Psoas muscle (tissue), 8 donors: Measurements from ENCODE around the gene SGK2. TPM values are rescaled to one million over a fixed set of nuclear protein-coding genes. Genes with fewer than 3 reads are reported as not detected.

Experiments used
- ATAC-seq, 4 donors: fragments of 200-7000 bp; cut with Tn5 transposase; one replicate each; pipeline ENCODE4 v1.9.1; 2020; ENCODE audit warnings: moderate library complexity in 3 of 4, mild to moderate bottlenecking in 2 of 4
- DNase-seq, 2 donors: peaks; one replicate each; pipeline ENCODE4 v3.0.0-alpha.2; 2020
- H3K27ac ChIP-seq: fragments of 200-600 bp; one replicate; pipeline ENCODE4 v1.8.0; 2022
- H3K27me3 ChIP-seq, 3 donors: fragments of 200-600 bp in 1 of 3; one replicate each; pipeline versions ENCODE4 v1.6.1 to v1.8.0; 2013 to 2022; ENCODE audit warnings: low read length in 2 of 3, mild to moderate bottlenecking in 2 of 3, moderate library complexity in 1 of 3; ENCODE audit not compliant: insufficient read depth in 3 of 3
- H3K36me3 ChIP-seq, 2 donors: fragments of 200-600 bp in 1 of 2; one replicate each; pipeline versions ENCODE4 v1.6.1 to v1.8.0; 2013 to 2022; ENCODE audit warnings: low read depth in 1 of 2, mild to moderate bottlenecking in 1 of 2, moderate library complexity in 1 of 2; ENCODE audit not compliant: insufficient read depth in 1 of 2
- H3K4me1 ChIP-seq: fragments of 200-600 bp; one replicate; pipeline ENCODE4 v1.8.0; 2022
- H3K4me3 ChIP-seq: fragments of 200-600 bp; one replicate; pipeline ENCODE4 v1.8.0; 2022; ENCODE audit warnings: mild to moderate bottlenecking
- H3K9me3 ChIP-seq: fragments of 200-600 bp; one replicate; pipeline ENCODE4 v1.8.0; 2022
- WGBS, 3 donors: extraction: QIAGEN DNeasy Blood & Tissue Kit; methylation state at CpG; one replicate each; pipeline versions ENCODE4 v1.1.6 to v1.1.7; 2013; 5-methylcytosine and 5-hydroxymethylcytosine counted together
- intact Hi-C, 2 donors: fragments of 100-400 bp; cut with DNase I; formaldehyde crosslinking; loops; one replicate each; pipeline versions ENCODE4 v1.11.0 to v1.14.2; 2022
- polyA plus RNA-seq, 3 donors: library from polyadenylated mRNA; stranded (reverse); fragments of 200-250 nt; gene quantifications; one replicate each; pipeline ENCODE4 v1.2.3, GENCODE V29; 2013
- total RNA-seq, 4 donors: library from RNA; stranded (reverse); fragmentation: NEBNext Ultra II Directional in 2 of 4; extraction: Animal tissue kit (Norgen Biotek cat#: 25700) in 2 of 4; gene quantifications; one replicate each; pipeline versions ENCODE4 v1.2.1 to v1.2.4, GENCODE V29; 2021 to 2023
- TF ChIP-seq, protein P1 (sequence below): fragments of 200-600 bp; IDR thresholded peaks from one replicate; pipeline ENCODE4 v1.8.0; 2022; ENCODE audit warnings: antibody characterized with exemption
- donor health status: healthy with polysubstance abuse.
- donor health status: DM: no; HTN: no; CAD: no; lungs with moderate emphysema.
- donor health status: Bipolar disorder and iron deficiency.
- donor health status: healthy.
- donor health status: DM: yes; HTN: yes; CAD: no.
- donor health status: DM: no; HTN: no; CAD: no.
- donor health status: DM: no; HTN: no; CAD: no.
- donor health status: DM: yes; HTN: yes; CAD: no.

SGK2 gene
- total and polyA plus RNA-seq, 7 donors = 0.04 to 0.53 (median 0.14) TPM; not detected in 3

DNA sequence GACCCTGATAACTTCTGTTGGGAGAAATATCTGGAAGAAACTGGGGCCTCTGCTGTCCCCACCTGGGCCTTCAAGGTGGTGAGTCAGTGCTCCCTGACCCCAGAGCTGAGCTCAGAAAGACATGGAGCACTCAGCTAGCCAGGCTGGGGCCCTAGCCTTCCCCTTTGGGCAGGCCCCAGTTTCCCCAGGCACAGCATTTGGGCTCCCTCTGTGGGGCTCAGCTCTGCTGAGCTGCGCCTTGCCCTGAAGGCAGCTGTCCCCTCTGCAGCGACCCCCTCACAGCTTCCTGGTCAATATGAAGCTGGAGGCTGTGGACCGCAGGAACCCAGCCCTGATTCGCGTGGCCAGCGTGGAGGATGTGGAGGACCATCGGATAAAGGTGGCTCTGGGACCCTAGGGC lies 24.8 kb upstream of the SGK2 start:
- WGBS, 3 donors = 95 to 96% (median 95%) methylated on average over 7 of the region's 7 CpGs
- Histone ChIP-seq H3K4me1 (no peaks in the 10 kb centered on the region), H3K36me3 (peaks cover 0 to 29% of the 10 kb centered on the region in 2 donors), H3K27ac (no peak overlapping the region), H3K4me3 (no peak overlapping the region), H3K27me3 (no peaks in the 10 kb centered on the region), H3K9me3 (no peaks in the 10 kb centered on the region)
- intact Hi-C loops = no loop called here
- DNase-seq = no peak
- TF ChIP-seq, protein P1, sequence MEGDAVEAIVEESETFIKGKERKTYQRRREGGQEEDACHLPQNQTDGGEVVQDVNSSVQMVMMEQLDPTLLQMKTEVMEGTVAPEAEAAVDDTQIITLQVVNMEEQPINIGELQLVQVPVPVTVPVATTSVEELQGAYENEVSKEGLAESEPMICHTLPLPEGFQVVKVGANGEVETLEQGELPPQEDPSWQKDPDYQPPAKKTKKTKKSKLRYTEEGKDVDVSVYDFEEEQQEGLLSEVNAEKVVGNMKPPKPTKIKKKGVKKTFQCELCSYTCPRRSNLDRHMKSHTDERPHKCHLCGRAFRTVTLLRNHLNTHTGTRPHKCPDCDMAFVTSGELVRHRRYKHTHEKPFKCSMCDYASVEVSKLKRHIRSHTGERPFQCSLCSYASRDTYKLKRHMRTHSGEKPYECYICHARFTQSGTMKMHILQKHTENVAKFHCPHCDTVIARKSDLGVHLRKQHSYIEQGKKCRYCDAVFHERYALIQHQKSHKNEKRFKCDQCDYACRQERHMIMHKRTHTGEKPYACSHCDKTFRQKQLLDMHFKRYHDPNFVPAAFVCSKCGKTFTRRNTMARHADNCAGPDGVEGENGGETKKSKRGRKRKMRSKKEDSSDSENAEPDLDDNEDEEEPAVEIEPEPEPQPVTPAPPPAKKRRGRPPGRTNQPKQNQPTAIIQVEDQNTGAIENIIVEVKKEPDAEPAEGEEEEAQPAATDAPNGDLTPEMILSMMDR = no peak
- ATAC-seq = no peak

DNA sequence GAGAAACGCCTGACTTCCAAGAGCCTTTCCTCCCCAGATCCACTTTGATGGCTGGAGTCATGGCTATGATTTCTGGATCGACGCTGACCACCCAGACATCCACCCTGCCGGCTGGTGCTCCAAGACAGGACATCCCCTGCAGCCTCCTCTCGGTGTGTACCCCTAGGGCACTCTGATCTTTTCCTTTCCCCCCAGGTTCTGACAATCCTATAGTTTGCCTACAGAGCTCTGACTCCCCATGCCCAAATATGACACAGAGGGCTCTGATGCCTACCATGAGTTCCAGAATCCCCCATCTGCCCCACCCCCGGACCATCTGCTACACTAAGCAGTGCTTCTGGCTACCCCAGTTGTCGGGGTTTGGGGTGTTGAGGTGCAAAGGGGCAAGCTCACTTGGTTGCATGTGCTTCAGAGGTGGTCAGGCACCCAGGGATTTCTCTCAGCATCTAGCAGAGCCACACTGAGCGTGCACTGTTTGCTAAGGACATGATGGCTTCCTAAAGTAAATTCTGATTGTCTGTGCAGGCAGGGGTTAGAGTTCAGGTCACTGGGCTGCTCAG lies 24.0 kb upstream of the SGK2 start:
- no peaks in the 10 kb centered on the region for H3K27me3 ChIP-seq
- TF ChIP-seq, protein P1 = no peak
- H3K4me3 ChIP-seq = no peak overlapping the region
- intact Hi-C loops = loop anchor here in 1 of 2 donors (5.0 kb wide), 1 partner anchor 547 kb away; no protein-coding TSS in a partner anchor
- no peaks in the 10 kb centered on the region for H3K9me3 ChIP-seq
- no peak for DNase-seq
- H3K4me1 ChIP-seq = no peaks in the 10 kb centered on the region
- ATAC-seq = no peak
- WGBS, 3 donors = 88 to 93% (median 92%) methylated on average over 8 of the region's 8 CpGs
- H3K36me3 ChIP-seq = peaks cover 0 to 36% of the 10 kb centered on the region in 2 donors
- H3K27ac ChIP-seq = no peak overlapping the region

DNA sequence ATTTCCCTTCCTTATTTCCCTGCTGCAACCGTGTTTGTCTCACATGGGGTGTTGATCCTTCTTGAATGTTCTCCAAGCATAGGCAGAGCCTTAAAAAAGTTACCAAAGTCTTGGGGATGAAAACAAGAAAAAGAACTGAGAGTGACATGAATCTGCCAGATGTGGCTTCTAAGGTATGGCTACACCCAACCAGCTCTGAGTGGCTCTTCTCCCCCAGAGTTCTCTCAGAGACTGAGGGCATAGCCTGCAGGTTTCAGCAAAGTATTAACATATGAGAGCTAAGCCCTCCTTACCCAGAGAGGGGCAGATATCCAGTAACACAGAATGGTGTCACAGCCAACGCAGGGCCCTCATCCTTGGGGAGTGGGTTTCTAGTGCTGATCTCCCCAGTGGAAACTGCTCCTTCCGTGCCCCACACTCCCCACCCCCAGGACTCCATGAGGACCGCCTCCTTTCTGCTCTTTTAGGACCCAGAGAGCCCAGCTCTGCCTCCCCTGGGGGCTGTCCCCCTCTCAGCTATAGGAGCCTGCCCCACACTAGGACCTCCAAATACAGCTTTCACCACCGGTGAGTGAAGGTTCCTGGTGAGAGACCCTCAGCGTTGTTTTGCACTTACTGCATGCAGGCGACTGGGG lies 23.3 kb upstream of the SGK2 start:
- no peak for ATAC-seq
- H3K27me3 ChIP-seq = no peaks in the 10 kb centered on the region
- H3K36me3 ChIP-seq = peaks cover 0 to 42% of the 10 kb centered on the region in 2 donors
- no peak overlapping the region for H3K27ac ChIP-seq
- H3K4me3 ChIP-seq = no peak overlapping the region
- WGBS, 3 donors = 81 to 85% (median 84%) methylated on average over 7 of the region's 7 CpGs
- H3K9me3 ChIP-seq = no peaks in the 10 kb centered on the region
- TF ChIP-seq, protein P1 = no peak
- no peak for DNase-seq
- intact Hi-C loops = loop anchor here in 1 of 2 donors (5.0 kb wide), 1 partner anchor 547 kb away; no protein-coding TSS in a partner anchor
- no peaks in the 10 kb centered on the region for H3K4me1 ChIP-seq

DNA sequence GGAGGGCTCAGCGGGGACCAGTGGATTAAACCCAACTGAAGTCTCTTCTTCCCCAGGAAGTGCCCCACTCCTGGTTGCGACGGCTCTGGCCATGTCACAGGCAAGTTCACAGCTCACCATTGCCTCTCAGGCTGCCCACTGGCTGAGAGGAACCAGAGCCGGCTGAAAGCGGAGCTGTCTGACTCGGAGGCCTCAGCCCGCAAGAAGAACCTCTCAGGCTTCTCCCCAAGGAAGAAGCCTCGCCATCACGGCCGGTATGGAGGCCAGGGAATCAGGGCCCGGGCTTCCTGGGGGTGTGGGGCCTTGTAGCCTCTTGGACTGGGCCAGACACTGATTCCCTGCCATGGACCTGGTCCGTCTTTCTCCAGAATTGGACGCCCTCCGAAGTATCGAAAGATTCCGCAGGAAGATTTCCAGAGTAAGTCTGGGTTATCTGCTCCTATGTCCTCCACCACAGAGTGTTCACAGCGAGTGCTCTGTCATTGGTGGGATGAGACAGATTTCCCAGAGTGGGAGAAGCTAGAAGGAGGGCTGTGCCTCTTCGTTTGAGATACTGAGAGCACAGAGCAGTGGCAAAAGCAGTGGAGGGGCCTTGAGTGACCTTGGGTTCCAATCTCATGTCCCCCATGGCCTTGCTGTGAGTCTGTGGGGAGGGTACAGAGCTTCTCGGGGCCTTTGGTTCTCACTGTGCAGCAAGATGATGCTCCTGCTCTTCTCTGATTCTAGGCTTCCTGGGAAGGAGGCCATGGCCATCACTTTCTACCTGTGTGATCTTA lies 22.6 kb upstream of the SGK2 start:
- Histone ChIP-seq H3K4me3 (no peak overlapping the region), H3K27me3 (no peaks in the 10 kb centered on the region), H3K4me1 (no peaks in the 10 kb centered on the region), H3K9me3 (no peaks in the 10 kb centered on the region), H3K36me3 (peaks cover 0 to 50% of the 10 kb centered on the region in 2 donors), H3K27ac (no peak overlapping the region)
- intact Hi-C loops = loop anchor here in 1 of 2 donors (5.0 kb wide), 1 partner anchor 546 kb away; no protein-coding TSS in a partner anchor
- TF ChIP-seq, protein P1 = no peak
- ATAC-seq (no peak), DNase-seq (no peak)
- WGBS, 3 donors = 88 to 91% (median 90%) methylated on average over 17 to 19 of the region's 19 CpGs
